PC-3 (cell line): ENCODE measurements around the gene LAMA3.

Source experiments
- EZH2 ChIP-seq: fragments of 300-600 bp; sonication (generic); IDR thresholded peaks from one replicate; pipeline ENCODE4 v1.6.1; 2017; ENCODE audit warnings: antibody characterized with exemption, mild to moderate bottlenecking, low read length; ENCODE audit not compliant: unreplicated experiment
- EZH2phosphoT487 ChIP-seq: fragments of 300-600 bp; sonication (generic); IDR thresholded peaks from 2 replicates; pipeline ENCODE4 v1.6.1; 2018; ENCODE audit warnings: mild to moderate bottlenecking, antibody characterized with exemption, low read length, borderline replicate concordance
- TF ChIP-seq, protein P1 (sequence below): fragments of 300-600 bp; sonication (generic); conservative IDR thresholded peaks from 2 replicates; pipeline ENCODE4 v1.5.1; 2017; ENCODE audit warnings: antibody characterized with exemption, low read depth, mild to moderate bottlenecking, low read length

- TF ChIP-seq, protein P1, sequence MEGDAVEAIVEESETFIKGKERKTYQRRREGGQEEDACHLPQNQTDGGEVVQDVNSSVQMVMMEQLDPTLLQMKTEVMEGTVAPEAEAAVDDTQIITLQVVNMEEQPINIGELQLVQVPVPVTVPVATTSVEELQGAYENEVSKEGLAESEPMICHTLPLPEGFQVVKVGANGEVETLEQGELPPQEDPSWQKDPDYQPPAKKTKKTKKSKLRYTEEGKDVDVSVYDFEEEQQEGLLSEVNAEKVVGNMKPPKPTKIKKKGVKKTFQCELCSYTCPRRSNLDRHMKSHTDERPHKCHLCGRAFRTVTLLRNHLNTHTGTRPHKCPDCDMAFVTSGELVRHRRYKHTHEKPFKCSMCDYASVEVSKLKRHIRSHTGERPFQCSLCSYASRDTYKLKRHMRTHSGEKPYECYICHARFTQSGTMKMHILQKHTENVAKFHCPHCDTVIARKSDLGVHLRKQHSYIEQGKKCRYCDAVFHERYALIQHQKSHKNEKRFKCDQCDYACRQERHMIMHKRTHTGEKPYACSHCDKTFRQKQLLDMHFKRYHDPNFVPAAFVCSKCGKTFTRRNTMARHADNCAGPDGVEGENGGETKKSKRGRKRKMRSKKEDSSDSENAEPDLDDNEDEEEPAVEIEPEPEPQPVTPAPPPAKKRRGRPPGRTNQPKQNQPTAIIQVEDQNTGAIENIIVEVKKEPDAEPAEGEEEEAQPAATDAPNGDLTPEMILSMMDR, result no peak
- TF ChIP-seq EZH2phosphoT487, result no peak
- TF ChIP-seq EZH2, result no peak
Measured at GRCh38 chr18:23853448-23854195, 164.4 kb downstream of the LAMA3 start.
